Measurements from ENCODE around the gene MGAT1.

MGAT1 gene

GRCh38 chr5:180779985-180780610 lies 22.5 kb downstream of the MGAT1 start:
- DNase-seq (ENCODE audit: low spot score): no peak
- TF ChIP-seq, protein P1, sequence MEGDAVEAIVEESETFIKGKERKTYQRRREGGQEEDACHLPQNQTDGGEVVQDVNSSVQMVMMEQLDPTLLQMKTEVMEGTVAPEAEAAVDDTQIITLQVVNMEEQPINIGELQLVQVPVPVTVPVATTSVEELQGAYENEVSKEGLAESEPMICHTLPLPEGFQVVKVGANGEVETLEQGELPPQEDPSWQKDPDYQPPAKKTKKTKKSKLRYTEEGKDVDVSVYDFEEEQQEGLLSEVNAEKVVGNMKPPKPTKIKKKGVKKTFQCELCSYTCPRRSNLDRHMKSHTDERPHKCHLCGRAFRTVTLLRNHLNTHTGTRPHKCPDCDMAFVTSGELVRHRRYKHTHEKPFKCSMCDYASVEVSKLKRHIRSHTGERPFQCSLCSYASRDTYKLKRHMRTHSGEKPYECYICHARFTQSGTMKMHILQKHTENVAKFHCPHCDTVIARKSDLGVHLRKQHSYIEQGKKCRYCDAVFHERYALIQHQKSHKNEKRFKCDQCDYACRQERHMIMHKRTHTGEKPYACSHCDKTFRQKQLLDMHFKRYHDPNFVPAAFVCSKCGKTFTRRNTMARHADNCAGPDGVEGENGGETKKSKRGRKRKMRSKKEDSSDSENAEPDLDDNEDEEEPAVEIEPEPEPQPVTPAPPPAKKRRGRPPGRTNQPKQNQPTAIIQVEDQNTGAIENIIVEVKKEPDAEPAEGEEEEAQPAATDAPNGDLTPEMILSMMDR (IDR thresholded peaks at IDR 0.05; ENCODE audit: extremely low read depth, missing control alignments): no peak

GRCh38 chr5:180777475-180777874 lies 25.1 kb downstream of the MGAT1 start:
- DNase-seq (ENCODE audit: low spot score): no peak
- TF ChIP-seq, protein P1 (IDR thresholded peaks at IDR 0.05; ENCODE audit: extremely low read depth, missing control alignments): no peak

GRCh38 chr5:180776376-180776775 lies 26.2 kb downstream of the MGAT1 start:
- no peak for DNase-seq (ENCODE audit: low spot score)
- TF ChIP-seq, protein P1 (IDR thresholded peaks at IDR 0.05; ENCODE audit: extremely low read depth, missing control alignments): no peak

- DNase-seq (ENCODE audit: low spot score): no peak
- TF ChIP-seq, protein P1 (IDR thresholded peaks at IDR 0.05; ENCODE audit: extremely low read depth, missing control alignments): no peak
Measured at GRCh38 chr5:180775624-180776023, 27.0 kb downstream of the MGAT1 start.

DNA sequence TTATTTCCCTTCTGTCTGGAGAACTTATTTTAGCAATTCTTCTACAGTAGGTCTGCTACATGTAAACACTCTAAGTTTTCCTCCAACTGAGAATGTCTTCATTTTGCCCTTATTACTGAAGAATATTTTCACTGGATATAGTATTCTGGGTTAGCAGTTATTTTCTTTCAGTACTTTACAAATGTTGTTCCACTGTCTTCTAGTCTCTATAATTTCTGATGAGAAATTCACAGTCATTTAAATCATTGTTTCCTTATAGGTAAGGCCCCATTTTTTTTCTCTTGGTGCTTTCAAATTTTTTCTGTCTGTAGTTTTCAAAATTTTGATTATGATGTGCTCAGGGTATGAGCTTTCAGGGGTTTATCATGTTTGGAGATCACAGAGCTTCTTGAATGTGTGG lies 30.8 kb downstream of the MGAT1 start:
- DNase-seq (ENCODE audit: low spot score): no peak

DNA sequence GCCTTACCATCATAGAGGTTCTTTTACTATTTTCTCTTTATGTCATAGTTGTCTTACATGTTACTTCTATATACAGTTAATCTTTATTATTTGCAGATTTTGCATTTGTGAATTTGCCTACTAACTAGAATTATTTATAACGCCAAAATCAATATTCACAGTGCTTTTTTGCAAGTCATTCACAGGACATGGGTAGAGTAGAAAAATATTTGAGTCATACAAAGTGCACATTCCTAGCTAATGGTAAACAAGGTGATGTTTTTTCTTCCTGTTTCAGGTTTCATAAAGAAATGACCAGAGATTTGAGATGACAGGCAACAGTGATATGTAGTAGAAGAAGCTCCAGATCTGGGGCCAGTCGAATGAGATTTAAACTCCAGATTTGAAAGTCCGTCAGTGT lies 32.8 kb downstream of the MGAT1 start:
- TF ChIP-seq, protein P1 (IDR thresholded peaks at IDR 0.05; ENCODE audit: extremely low read depth, missing control alignments): no peak
- DNase-seq (ENCODE audit: low spot score): no peak

More for the DNA sequence above, 30.8 kb downstream of the MGAT1 start:
- TF ChIP-seq, protein P1 (IDR thresholded peaks at IDR 0.05; ENCODE audit: extremely low read depth, missing control alignments): no peak

DNA sequence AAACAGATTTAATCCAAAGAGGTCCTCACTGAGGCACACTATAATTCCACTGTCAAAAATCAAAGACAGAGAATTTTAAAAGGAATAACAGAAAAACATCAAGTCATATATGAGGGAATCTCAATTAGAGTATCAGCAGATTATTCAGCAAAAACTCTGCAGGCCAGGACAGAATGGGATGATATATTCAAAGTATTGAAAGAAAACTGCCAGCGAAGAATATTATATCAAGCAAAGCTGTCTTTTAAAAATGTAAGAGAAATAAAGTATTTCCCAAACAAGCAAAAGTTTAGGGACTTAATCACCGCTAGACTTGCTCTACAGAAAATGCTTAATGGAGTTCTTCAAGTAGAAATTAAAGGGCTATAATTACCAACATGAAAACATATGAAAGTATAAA lies 47.0 kb downstream of the MGAT1 start:
- TF ChIP-seq, protein P1 (IDR thresholded peaks at IDR 0.05; ENCODE audit: extremely low read depth, missing control alignments): no peak
- no peak for DNase-seq (ENCODE audit: low spot score)

All from GM20000 (cell line).